A549 (cell line): ENCODE results near the gene CDA.

Experiments used
- HOXA7 ChIP-seq: fragments of 250-450 bp; sonication (Bioruptor Pico); IDR thresholded peaks from 2 replicates; pipeline ENCODE4 v1.5.0; 2020; ENCODE audit warnings: mild to moderate bottlenecking, moderate library complexity
- POLR2A ChIP-seq: IDR thresholded peaks from 2 replicates; pipeline ENCODE4 v1.6.1; 2012; ENCODE audit warnings: mild to moderate bottlenecking, low read length

- TF ChIP-seq HOXA7, result no peak
- TF ChIP-seq POLR2A, result no peak
Observed at GRCh38 chr1:20626524-20626923, 37.6 kb downstream of the CDA start.
